Lower leg skin (tissue), 4 donors: ENCODE data around the gene VDAC1. TPM values are rescaled to one million over a fixed set of nuclear protein-coding genes. Genes with fewer than 3 reads are reported as not detected.

Experiments
- DNase-seq, 2 donors: peaks; one replicate each; pipeline ENCODE4 v3.0.0-alpha.2; 2019; ENCODE audit warnings: low spot score in 2 of 2
- H3K4me3 ChIP-seq: fragments of 200-600 bp; sonication (generic); 2 replicates; pipeline ENCODE4 v1.5.1; 2017; ENCODE audit warnings: mild to moderate bottlenecking, low read depth; ENCODE audit not compliant: poor library complexity, severe bottlenecking
- POLR2A ChIP-seq, 2 donors: fragments of 450-650 bp; IDR thresholded peaks; one replicate each; pipeline ENCODE4 v1.6.1; 2016 to 2017; ENCODE audit warnings: antibody characterized with exemption in 2 of 2, mild to moderate bottlenecking in 1 of 2, moderate library complexity in 1 of 2
- WGBS, 2 donors: methylation state at CpG; one replicate each; pipeline ENCODE4 v1.1.5; 2018; 5-methylcytosine and 5-hydroxymethylcytosine counted together
- intact Hi-C: fragments of 100-400 bp; cut with DNase I; formaldehyde crosslinking; loops from one replicate; pipeline ENCODE4 v1.15.0; 2023; ENCODE audit warnings: low total_unique reads
- total RNA-seq, 4 donors: library from RNA; depleted of rRNA; stranded (reverse); fragments of >200 nt; gene quantifications; one replicate each; pipeline ENCODE4 v1.1.0, GENCODE V29; 2016
- TF ChIP-seq, protein P1 (sequence below), 3 donors: fragments of 450-650 bp; IDR thresholded peaks; one replicate each; pipeline ENCODE4 v1.5.1; 2016; ENCODE audit warnings: antibody characterized with exemption in 3 of 3, mild to moderate bottlenecking in 3 of 3, moderate library complexity in 2 of 3

The VDAC1 gene
- total RNA-seq, 4 donors from 2014 or later = 113 to 159 (median 145) TPM

- 71 to 72% methylated on average over 3 of the region's 3 CpGs for WGBS, 2 donors
- H3K4me3 ChIP-seq = no peak overlapping the region
- TF ChIP-seq POLR2A (IDR thresholded peaks at IDR 0.05) = no peak
- TF ChIP-seq, protein P1, sequence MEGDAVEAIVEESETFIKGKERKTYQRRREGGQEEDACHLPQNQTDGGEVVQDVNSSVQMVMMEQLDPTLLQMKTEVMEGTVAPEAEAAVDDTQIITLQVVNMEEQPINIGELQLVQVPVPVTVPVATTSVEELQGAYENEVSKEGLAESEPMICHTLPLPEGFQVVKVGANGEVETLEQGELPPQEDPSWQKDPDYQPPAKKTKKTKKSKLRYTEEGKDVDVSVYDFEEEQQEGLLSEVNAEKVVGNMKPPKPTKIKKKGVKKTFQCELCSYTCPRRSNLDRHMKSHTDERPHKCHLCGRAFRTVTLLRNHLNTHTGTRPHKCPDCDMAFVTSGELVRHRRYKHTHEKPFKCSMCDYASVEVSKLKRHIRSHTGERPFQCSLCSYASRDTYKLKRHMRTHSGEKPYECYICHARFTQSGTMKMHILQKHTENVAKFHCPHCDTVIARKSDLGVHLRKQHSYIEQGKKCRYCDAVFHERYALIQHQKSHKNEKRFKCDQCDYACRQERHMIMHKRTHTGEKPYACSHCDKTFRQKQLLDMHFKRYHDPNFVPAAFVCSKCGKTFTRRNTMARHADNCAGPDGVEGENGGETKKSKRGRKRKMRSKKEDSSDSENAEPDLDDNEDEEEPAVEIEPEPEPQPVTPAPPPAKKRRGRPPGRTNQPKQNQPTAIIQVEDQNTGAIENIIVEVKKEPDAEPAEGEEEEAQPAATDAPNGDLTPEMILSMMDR (IDR thresholded peaks at IDR 0.05) = no peak
- no peak for DNase-seq
- intact Hi-C loops = no loop called here
These were observed 71.6 kb downstream of the VDAC1 start for GRCh38 chr5:133933169-133933509.

DNA sequence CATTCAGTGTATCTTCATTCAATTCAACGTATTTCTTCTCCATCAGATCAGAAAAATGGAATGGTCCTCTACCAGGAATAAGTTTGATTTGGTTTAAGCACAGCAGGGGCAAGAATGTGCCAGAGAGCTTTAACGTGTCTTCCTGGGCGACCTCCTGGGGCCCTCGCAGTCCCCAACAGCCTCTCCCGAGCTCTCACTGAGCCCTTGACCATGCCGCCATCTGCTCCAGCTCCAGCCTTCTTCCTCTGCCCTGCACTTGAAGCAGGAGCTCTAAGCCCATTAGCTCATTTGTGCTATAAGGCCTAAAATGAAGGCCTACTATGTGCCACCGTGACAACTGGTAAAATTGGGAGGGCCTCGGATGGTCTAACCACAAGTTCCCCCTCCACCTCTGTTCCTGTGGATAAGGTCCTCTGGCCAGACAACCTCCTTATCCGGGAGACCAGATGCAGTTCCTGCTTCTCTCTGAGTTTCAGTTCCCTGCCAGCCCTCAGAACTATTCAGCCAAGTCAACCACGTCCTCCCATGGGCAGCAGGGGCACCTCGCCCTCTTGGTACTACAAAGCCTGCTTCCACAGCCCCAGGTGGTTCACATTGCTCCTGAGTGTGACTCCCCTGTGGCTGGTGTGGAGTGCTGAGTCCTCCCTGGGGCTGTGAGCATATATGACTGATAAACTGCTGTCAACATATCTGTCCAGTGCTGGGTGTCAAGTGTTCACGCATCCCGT is 72.2 kb downstream of the VDAC1 start:
- intact Hi-C loops = no loop called here
- TF ChIP-seq, protein P1 (IDR thresholded peaks at IDR 0.05) = no peak
- TF ChIP-seq POLR2A (IDR thresholded peaks at IDR 0.05) = no peak
- no peak overlapping the region for H3K4me3 ChIP-seq
- 76 to 88% methylated on average over 13 of the region's 13 CpGs for WGBS, 2 donors
- no peak for DNase-seq

GRCh38 chr5:133931546-133931945 is 73.2 kb downstream of the VDAC1 start:
- H3K4me3 ChIP-seq = no peak overlapping the region
- TF ChIP-seq POLR2A (IDR thresholded peaks at IDR 0.05) = no peak
- WGBS, 2 donors = 91 to 99% methylated on average over 5 of the region's 5 CpGs
- intact Hi-C loops = no loop called here
- no peak for DNase-seq

DNA sequence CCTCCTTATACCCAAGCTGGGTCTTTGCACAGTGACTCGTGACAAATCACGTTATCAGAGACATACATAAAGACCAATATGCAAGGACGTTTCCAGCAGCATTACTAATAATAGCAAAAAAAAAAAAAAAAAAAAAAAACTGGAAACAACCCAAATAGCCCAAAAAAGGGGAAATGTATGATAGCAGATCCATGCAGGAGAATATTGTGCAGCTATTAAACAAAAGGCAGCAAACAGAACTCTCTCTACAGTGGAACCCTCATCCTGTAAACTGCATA is 74.0 kb downstream of the VDAC1 start:
- no peak overlapping the region for H3K4me3 ChIP-seq
- DNase-seq = no peak
- WGBS, 2 donors = 50 to 51% methylated on average over 3 of the region's 3 CpGs
- TF ChIP-seq, protein P1 (IDR thresholded peaks at IDR 0.05) = no peak
- no peak for TF ChIP-seq POLR2A (IDR thresholded peaks at IDR 0.05)
- intact Hi-C loops = no loop called here

DNA sequence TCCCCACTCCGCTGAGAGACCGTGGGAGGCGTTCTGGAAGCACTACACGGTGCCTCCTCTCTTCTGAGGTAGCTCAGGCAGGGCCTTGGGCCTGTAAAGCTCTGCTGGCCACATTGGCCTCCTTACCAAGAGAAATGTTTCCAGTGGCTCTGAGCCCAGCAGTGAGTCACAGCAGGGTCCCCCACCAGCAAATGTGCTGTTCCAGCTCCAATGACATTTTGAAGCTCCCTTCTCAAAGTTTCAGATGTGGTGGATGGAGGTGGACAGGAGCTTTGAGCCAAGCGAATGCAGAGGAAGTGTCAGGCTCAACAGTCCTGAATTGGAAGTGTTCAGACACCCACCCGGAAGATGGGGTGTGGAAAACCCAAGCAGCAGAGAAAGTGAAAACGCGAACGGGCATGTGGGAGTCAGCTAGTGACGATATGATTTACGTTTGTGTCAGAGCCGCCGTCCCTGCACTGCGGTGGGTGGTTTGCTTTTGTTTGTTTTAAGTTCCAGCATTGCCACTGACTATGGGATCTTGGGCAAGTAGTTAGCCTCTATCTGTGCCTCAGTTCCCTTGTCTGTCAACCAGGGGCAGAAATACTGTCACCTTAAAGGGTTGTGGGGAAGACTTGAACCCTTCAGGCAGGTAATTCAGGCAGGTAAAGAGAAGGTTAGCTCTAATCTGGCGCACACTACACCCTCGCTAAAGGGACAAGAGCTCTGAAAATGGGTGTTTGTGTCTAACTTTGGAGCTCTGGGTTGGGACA is 74.5 kb downstream of the VDAC1 start:
- H3K4me3 ChIP-seq = no peak overlapping the region
- WGBS, 2 donors = 55 to 58% methylated on average over 16 of the region's 16 CpGs
- intact Hi-C loops = no loop called here
- DNase-seq = no peak
- TF ChIP-seq POLR2A (IDR thresholded peaks at IDR 0.05) = no peak
- TF ChIP-seq, protein P1 (IDR thresholded peaks at IDR 0.05) = no peak

DNA sequence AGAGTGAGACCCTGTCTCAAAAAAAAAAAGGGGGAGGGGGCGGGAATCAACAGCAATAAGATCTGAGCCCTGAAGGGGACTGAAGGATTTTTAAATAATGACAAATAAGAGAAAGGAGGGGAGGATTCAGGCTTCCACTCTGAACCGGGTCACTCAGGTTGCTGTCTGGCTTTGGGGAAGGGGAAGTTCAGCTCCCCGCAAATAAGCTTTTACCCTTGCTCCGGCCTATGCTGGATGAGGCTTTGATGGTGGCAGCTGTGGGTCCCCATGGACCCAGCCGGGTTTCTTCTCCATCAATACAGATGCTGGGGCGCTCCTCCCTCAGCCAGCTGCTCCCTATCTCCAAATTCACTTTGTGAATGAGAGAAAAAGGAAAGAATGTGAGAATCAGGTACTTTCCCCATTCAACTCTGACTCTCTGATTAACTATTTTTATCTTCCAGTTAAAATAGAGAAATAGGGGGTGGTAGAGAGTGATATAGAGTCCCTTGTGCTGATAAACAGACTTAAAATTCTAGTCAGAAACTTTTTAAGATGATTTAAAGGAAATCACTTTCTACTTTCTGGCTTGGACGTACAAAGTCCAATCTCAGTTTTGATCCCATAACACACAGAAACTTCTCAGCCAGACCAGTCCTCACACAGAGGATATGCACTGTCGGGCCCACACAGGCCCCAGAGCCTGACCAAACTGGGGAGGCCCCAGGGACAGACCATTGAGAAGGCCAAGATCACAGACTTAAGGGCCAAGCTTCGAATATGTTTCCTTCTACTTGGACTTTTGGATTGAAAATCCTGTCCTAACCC is 76.0 kb downstream of the VDAC1 start:
- no peak for DNase-seq
- no peak overlapping the region for H3K4me3 ChIP-seq
- intact Hi-C loops = no loop called here
- no peak for TF ChIP-seq POLR2A (IDR thresholded peaks at IDR 0.05)
- TF ChIP-seq, protein P1 (IDR thresholded peaks at IDR 0.05) = no peak
- 82 to 87% methylated on average over 9 of the region's 9 CpGs for WGBS, 2 donors
